K562 (cell line): Measurements from ENCODE around the gene SPAG9. TPM values are rescaled to one million over a fixed set of nuclear protein-coding genes. Genes with fewer than 3 reads are reported as not detected.

Experiments used
- BDP1 ChIP-seq: IDR thresholded peaks from 3 replicates; pipeline ENCODE4 v1.6.1; 2011; ENCODE audit not compliant: insufficient read length, insufficient read depth
- CCAR2 ChIP-seq: fragments of 200-400 bp; formaldehyde crosslinking; IDR thresholded peaks from 2 replicates; pipeline ENCODE4 v1.6.1; 2017; ENCODE audit warnings: mild to moderate bottlenecking, low read depth, low read length
- MBD2 ChIP-seq: sonication (generic); IDR thresholded peaks from 2 replicates; pipeline ENCODE4 v1.6.1; 2016; ENCODE audit warnings: low read depth, borderline replicate concordance
- RB1 ChIP-seq: fragments of 450-650 bp; IDR thresholded peaks from 2 replicates; pipeline ENCODE4 v1.6.1; 2017; ENCODE audit warnings: low read depth, mild to moderate bottlenecking
- SRSF1 ChIP-seq: fragments of 200-400 bp; formaldehyde crosslinking; IDR thresholded peaks from 2 replicates; pipeline ENCODE4 v1.6.1; 2017; ENCODE audit warnings: mild to moderate bottlenecking, low read depth, low read length, moderate library complexity
- SRSF9 ChIP-seq: fragments of 200-400 bp; formaldehyde crosslinking; IDR thresholded peaks from 2 replicates; pipeline ENCODE4 v1.6.1; 2017; ENCODE audit warnings: low read depth, low read length, borderline replicate concordance
- ZNF217 ChIP-seq: sonication (generic); formaldehyde crosslinking; IDR thresholded peaks from 2 replicates; pipeline ENCODE4 v1.8.0; 2022; ENCODE audit warnings: mild to moderate bottlenecking, missing genetic modification reagents
- ZNF586 ChIP-seq: fragments of 450-650 bp; formaldehyde crosslinking; conservative IDR thresholded peaks from 2 replicates; pipeline ENCODE4 v1.4.0; 2020; ENCODE audit warnings: mild to moderate bottlenecking, moderate library complexity
- ZNF695 ChIP-seq: fragments of 450-650 bp; formaldehyde crosslinking; IDR thresholded peaks from 2 replicates; pipeline ENCODE4 v1.4.0; 2020; ENCODE audit warnings: mild to moderate bottlenecking, moderate library complexity
- polyA plus RNA-seq, 8 experiments: library from polyadenylated mRNA; depleted of rRNA in 4 of 8; stranded (reverse) in 5 of 8; unstranded in 3 of 8; fragments of >200 nt; fragmentation: Nextera tagmentation in 2 of 8; fragmentation: Illumina TruSeq in 1 of 8; extraction: Ambion mirVana in 2 of 8; extraction: Trizol in 1 of 8; gene quantifications; 2 replicates each; pipeline versions ENCODE4 v1.2.1 to v1.2.3, GENCODE V29; 2011 to 2014; ENCODE audit warnings: inconsistent platforms in 1 of 8, missing spikeins in 1 of 8
- total RNA-seq, 7 experiments: library from RNA; depleted of rRNA in 6 of 7; stranded (reverse); fragments of >200 nt in 6 of 7; fragmentation: Illumina TruSeq in 2 of 7; extraction: Trizol in 2 of 7; gene quantifications; 2 replicates each; pipeline versions ENCODE4 v1.2.1 to v1.2.3, GENCODE V29; 2011 to 2021; ENCODE audit warnings: low replicate concordance in 1 of 7
- TF ChIP-seq, protein P1 (sequence below): IDR thresholded peaks from 2 replicates; pipeline ENCODE4 v1.6.1; 2012; ENCODE audit warnings: low read depth, low read length, improper control_type of control experiment, borderline replicate concordance
- TF ChIP-seq, protein P2 (sequence below), 2 experiments: IDR thresholded peaks; 2 replicates each; pipeline ENCODE4 v1.6.1; 2012; ENCODE audit warnings: improper control_type of control experiment in 2 of 2, low read depth in 2 of 2, low read length in 2 of 2, borderline replicate concordance in 1 of 2
- TF ChIP-seq, protein P3 (sequence below): fragments of 450-650 bp; IDR thresholded peaks from 2 replicates; pipeline ENCODE4 v1.6.1; 2016; ENCODE audit warnings: low read depth
- TF ChIP-seq, protein P4 (sequence below): fragments of 450-650 bp; formaldehyde crosslinking; IDR thresholded peaks from 2 replicates; pipeline ENCODE4 v1.4.0; 2022; ENCODE audit warnings: missing genetic modification characterization

Gene SPAG9
- total and polyA plus RNA-seq, 9 of the 15 experiments (the other 6 are each of a cell fraction or from before 2014, with no cell fraction given) = 12.2 to 99.2 (median 58.2) TPM

DNA sequence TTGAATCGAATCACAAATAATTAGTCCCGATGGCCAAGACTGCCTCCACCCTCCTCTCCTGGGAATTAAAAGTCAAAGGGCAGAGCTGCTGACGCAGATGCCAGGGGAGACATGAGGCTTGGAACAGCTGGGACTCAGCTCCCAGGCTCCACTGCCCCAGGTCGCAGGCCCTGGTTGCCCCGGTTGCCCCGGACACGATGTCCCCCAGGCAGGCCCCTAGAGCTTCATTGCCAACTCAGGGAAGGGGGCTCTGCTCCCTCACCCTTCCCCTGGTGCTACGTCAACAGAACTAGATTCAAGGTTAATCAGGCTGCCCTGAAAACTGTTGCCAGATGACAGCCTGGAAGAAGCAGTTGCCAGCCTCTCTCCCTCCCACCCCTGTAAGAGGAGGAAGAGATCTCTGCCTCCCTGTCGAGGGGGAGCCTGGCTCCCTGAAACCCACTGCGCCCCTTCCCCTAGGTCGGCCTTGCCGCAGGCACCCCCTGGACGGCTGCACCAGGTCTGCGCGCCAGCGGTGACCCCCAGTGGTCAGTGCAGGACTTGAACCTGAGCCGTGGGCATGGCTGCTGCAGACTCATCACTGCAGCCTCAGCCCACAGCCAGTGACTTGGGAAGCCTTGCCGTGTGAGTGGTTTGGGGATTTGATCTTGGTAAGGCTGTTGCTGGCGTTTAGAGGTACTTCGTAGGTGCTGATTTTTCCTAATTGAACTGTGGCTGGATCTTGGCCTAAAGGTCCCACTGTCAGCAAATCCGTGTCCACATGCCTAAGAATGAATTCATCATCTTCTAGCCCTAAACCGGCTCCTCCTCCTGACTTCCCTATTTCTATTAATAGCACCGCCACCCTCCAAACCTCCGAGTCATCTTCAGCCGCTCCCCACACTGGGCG lies 170.4 kb downstream of the SPAG9 start (continued):
- no peak for TF ChIP-seq ZNF217 (CRISPR knock-in tag)
- TF ChIP-seq, protein P1, sequence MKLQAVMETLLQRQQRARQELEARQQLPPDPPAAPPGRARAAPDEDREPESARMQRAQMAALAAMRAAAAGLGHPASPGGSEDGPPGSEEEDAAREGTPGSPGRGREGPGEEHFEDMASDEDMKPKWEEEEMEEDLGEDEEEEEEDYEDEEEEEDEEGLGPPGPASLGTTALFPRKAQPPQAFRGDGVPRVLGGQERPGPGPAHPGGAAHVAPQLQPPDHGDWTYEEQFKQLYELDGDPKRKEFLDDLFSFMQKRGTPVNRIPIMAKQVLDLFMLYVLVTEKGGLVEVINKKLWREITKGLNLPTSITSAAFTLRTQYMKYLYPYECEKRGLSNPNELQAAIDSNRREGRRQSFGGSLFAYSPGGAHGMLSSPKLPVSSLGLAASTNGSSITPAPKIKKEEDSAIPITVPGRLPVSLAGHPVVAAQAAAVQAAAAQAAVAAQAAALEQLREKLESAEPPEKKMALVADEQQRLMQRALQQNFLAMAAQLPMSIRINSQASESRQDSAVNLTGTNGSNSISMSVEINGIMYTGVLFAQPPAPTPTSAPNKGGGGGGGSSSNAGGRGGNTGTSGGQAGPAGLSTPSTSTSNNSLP = no peak
- TF ChIP-seq ZNF695 (CRISPR knock-in tag) = no peak
- TF ChIP-seq, protein P2, sequence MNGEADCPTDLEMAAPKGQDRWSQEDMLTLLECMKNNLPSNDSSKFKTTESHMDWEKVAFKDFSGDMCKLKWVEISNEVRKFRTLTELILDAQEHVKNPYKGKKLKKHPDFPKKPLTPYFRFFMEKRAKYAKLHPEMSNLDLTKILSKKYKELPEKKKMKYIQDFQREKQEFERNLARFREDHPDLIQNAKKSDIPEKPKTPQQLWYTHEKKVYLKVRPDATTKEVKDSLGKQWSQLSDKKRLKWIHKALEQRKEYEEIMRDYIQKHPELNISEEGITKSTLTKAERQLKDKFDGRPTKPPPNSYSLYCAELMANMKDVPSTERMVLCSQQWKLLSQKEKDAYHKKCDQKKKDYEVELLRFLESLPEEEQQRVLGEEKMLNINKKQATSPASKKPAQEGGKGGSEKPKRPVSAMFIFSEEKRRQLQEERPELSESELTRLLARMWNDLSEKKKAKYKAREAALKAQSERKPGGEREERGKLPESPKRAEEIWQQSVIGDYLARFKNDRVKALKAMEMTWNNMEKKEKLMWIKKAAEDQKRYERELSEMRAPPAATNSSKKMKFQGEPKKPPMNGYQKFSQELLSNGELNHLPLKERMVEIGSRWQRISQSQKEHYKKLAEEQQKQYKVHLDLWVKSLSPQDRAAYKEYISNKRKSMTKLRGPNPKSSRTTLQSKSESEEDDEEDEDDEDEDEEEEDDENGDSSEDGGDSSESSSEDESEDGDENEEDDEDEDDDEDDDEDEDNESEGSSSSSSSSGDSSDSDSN (IDR thresholded peaks at IDR 0.05; ENCODE audit: borderline replicate concordance in 1 of 2, low read depth in 2 of 2, low read length in 2 of 2) = no peak
- TF ChIP-seq ZNF586 (CRISPR knock-in tag) = no peak
- peak; percentile 83 for TF ChIP-seq RB1
- TF ChIP-seq, protein P3, sequence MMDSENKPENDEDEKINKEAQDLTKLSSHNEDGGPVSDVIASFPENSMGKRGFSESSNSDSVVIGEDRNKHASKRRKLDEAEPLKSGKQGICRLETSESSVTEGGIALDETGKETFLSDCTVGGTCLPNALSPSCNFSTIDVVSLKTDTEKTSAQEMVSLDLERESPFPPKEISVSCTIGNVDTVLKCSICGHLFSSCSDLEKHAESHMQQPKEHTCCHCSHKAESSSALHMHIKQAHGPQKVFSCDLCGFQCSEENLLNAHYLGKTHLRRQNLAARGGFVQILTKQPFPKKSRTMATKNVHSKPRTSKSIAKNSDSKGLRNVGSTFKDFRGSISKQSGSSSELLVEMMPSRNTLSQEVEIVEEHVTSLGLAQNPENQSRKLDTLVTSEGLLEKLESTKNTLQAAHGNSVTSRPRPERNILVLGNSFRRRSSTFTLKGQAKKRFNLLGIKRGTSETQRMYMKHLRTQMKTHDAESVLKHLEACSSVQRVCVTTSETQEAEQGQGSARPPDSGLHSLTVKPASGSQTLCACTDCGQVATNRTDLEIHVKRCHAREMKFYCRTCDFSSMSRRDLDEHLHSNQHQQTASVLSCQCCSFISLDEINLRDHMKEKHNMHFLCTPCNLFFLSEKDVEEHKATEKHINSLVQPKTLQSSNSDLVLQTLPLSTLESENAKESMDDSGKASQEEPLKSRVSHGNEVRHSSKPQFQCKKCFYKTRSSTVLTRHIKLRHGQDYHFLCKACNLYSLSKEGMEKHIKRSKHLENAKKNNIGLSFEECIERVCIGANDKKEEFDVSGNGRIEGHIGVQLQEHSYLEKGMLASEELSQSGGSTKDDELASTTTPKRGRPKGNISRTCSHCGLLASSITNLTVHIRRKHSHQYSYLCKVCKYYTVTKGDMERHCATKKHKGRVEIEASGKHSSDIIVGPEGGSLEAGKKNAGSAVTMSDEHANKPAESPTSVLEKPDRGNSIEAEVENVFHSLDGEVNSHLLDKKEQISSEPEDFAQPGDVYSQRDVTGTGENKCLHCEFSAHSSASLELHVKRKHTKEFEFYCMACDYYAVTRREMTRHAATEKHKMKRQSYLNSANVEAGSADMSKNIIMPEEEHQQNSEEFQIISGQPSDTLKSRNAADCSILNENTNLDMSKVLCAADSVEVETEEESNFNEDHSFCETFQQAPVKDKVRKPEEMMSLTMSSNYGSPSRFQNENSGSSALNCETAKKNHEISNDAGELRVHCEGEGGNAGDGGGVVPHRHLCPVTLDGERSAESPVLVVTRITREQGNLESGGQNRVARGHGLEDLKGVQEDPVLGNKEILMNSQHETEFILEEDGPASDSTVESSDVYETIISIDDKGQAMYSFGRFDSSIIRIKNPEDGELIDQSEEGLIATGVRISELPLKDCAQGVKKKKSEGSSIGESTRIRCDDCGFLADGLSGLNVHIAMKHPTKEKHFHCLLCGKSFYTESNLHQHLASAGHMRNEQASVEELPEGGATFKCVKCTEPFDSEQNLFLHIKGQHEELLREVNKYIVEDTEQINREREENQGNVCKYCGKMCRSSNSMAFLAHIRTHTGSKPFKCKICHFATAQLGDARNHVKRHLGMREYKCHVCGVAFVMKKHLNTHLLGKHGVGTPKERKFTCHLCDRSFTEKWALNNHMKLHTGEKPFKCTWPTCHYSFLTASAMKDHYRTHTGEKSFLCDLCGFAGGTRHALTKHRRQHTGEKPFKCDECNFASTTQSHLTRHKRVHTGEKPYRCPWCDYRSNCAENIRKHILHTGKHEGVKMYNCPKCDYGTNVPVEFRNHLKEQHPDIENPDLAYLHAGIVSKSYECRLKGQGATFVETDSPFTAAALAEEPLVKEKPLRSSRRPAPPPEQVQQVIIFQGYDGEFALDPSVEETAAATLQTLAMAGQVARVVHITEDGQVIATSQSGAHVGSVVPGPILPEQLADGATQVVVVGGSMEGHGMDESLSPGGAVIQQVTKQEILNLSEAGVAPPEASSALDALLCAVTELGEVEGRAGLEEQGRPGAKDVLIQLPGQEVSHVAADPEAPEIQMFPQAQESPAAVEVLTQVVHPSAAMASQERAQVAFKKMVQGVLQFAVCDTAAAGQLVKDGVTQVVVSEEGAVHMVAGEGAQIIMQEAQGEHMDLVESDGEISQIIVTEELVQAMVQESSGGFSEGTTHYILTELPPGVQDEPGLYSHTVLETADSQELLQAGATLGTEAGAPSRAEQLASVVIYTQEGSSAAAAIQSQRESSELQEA = no peak
- no peak for TF ChIP-seq SRSF9
- TF ChIP-seq, protein P4, sequence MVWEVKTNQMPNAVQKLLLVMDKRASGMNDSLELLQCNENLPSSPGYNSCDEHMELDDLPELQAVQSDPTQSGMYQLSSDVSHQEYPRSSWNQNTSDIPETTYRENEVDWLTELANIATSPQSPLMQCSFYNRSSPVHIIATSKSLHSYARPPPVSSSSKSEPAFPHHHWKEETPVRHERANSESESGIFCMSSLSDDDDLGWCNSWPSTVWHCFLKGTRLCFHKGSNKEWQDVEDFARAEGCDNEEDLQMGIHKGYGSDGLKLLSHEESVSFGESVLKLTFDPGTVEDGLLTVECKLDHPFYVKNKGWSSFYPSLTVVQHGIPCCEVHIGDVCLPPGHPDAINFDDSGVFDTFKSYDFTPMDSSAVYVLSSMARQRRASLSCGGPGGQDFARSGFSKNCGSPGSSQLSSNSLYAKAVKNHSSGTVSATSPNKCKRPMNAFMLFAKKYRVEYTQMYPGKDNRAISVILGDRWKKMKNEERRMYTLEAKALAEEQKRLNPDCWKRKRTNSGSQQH = no peak
- no peak for TF ChIP-seq BDP1
- no peak for TF ChIP-seq SRSF1
- no peak for TF ChIP-seq MBD2
- TF ChIP-seq CCAR2 = no peak
